ENCODE results near the gene IQCM.
"Not testable (repeated sequence)": the region's sequence is repeated elsewhere in the genome, so short reads cannot be mapped to it uniquely, and the experiment has no call there.

Gene IQCM

DNA sequence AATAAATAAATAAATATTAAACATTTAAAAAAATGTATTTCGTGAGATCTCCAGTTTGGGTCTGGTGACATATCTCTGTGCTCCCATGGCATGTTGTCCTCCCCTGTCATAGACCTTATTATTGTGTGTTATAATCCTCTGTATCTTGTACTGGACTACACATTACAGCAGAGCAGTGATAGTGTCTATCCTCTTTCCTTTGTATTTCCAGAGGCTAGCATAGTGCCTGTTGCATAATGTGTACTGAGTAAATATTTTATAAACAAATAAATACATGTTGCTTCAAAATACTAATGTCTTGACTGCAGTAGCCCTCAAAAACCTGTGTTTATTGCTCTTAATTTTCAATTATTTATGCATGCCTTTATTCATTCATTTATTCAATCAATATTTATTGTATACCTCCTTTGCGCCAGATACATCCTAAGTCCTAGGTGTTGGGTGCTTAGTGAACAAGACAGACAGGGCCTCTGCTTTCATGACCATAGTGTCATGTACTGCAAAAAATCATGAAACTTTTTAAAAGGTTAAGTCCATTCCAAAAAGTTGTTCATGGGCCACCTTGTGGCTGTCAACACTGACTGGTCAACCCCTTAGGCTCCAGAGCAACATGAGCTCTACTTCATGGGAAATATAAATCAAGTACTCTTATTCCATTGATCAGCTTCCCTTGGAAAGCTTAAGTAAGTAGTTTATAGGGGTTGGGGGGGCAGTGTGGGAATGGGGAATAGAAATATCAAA is 303.9 kb downstream of the IQCM start:
- no peak overlapping the region for H3K4me3 ChIP-seq (ENCODE audit: low read length)
- no peak for DNase-seq (ENCODE audit: low read depth)
- TF ChIP-seq, protein P1, sequence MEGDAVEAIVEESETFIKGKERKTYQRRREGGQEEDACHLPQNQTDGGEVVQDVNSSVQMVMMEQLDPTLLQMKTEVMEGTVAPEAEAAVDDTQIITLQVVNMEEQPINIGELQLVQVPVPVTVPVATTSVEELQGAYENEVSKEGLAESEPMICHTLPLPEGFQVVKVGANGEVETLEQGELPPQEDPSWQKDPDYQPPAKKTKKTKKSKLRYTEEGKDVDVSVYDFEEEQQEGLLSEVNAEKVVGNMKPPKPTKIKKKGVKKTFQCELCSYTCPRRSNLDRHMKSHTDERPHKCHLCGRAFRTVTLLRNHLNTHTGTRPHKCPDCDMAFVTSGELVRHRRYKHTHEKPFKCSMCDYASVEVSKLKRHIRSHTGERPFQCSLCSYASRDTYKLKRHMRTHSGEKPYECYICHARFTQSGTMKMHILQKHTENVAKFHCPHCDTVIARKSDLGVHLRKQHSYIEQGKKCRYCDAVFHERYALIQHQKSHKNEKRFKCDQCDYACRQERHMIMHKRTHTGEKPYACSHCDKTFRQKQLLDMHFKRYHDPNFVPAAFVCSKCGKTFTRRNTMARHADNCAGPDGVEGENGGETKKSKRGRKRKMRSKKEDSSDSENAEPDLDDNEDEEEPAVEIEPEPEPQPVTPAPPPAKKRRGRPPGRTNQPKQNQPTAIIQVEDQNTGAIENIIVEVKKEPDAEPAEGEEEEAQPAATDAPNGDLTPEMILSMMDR (conservative IDR thresholded peaks at IDR 0.05; ENCODE audit: low read depth, low read length), result peak; percentile 3

DNA sequence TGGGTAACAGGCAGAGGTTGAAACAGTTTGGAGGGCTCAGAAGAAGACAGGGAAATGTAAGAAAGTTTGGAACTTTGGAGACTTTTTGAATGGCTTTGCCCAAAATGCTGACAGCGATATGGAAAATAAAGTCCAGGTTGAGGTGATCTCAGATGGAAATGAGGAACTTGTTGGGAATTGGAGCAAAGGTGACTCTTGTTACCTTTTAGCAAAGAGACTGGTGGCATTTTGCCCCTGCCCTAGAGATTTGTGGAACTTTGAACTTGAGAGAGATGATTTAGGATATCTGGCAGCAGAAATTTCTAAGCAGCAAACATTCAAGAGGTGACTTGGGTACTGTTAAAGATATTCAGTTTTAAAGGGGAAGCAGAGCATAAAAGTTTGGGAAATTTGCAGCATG is 308.3 kb downstream of the IQCM start:
- H3K4me3 ChIP-seq (ENCODE audit: low read length); DNase-seq (ENCODE audit: low read depth): not testable (repeated sequence)

DNA sequence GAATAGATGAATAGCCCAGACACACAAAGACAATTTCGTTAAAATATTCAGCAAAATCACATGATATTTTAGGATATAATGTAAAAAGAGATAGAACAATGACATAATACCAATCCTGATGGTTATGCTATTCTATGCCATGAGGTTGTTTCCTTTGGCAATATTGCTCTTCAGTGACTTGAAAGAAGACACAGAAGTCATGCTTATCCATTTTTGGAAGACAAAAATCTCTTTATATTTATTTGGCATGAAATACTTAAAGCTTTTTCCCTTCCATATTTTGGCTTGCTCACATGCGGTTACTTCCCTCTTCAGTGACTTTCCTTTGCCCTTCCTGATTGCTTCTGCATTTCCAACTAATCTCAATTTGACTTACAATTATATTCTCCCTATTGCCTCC is 314.8 kb downstream of the IQCM start:
- DNase-seq (ENCODE audit: low read depth), result no peak
- TF ChIP-seq, protein P1 (conservative IDR thresholded peaks at IDR 0.05; ENCODE audit: low read depth, low read length), result no peak
- H3K4me3 ChIP-seq (ENCODE audit: low read length), result no peak overlapping the region

DNA sequence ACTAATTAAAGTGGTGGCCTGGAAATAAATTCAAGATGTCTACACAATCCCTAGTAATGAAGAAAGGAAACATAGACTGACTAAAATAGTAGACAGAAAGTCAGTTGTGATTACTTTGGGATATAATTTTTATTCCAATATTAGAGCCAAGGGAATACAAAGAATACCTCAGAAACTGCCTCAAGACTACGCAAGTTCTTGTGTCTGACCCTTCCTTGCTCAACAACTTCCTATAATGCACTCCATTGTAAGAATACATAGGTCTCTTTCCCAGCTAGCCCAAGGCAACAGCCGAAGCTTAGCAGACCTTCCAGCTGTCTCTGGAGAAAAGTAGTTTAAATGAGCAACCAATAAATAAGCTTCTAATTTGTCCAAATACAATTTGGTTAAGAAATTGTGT is 315.9 kb downstream of the IQCM start:
- TF ChIP-seq, protein P1 (conservative IDR thresholded peaks at IDR 0.05; ENCODE audit: low read depth, low read length), result no peak
- H3K4me3 ChIP-seq (ENCODE audit: low read length), result no peak overlapping the region
- no peak for DNase-seq (ENCODE audit: low read depth)

DNA sequence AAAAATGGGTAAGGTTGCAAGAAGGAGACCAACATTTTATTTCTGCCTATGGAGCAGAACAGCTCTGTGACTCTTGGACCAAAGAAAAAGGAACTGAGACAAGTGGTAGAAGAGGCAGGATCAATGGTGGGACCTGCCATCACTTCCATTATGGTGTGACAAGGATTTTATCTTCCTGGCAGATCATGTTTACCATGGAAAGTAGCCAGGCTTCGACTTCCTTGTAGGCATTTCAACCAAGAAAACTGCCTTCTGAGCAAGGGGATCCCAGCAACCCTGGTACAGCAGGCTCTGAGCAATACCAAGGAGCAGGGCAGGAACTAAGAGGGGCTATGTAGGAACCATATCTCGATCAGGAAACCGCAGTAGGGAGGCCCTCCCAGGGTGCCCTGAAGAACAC is 317.4 kb downstream of the IQCM start:
- DNase-seq (ENCODE audit: low read depth), result no peak
- H3K4me3 ChIP-seq (ENCODE audit: low read length), result no peak overlapping the region
- TF ChIP-seq, protein P1 (conservative IDR thresholded peaks at IDR 0.05; ENCODE audit: low read depth, low read length), result no peak

DNA sequence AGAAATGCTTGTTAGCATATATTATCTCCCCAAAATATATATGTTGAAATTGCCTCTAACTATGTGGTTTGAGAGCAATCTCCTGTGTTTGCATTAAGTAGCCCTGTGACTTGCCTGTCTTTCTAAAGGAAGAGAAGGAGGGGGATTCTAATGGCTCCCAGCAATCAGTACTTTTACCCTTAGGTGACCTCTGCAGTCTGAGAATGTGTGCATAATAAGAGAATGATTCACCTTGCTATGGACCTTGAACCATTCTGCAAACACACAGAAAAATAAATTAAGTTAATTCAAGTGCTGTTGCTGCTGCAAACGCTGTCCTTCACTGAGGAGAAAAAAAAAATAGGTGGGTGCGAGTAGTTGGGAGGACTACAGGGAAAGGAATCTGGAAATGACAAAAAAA is 322.2 kb downstream of the IQCM start:
- no peak overlapping the region for H3K4me3 ChIP-seq (ENCODE audit: low read length)
- peak; percentile 22 for DNase-seq (ENCODE audit: low read depth)
- TF ChIP-seq, protein P1 (conservative IDR thresholded peaks at IDR 0.05; ENCODE audit: low read depth, low read length), result no peak

DNA sequence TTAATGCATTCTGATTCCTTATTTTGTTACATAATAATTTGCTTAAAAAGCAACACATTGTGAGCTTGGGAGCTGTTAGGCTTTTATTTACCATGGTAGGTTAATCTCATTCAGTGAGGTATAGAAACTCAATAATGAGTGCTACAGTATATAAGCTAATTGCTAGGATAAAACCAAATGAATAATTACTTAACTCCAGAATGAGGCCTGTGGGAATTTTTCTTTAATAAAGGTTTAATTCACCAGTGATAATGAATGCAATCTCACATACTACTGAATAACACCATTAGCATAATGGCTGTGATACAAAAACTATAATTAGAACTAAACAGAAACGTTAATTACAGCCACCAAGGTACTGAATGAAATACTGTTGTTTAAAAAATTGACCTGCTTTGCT is 326.3 kb downstream of the IQCM start:
- TF ChIP-seq, protein P1 (conservative IDR thresholded peaks at IDR 0.05; ENCODE audit: low read depth, low read length), result no peak
- DNase-seq (ENCODE audit: low read depth), result no peak
- H3K4me3 ChIP-seq (ENCODE audit: low read length), result no peak overlapping the region
